Measurements from ENCODE around the gene OR10A4.
"Not testable (repeated sequence)": the region's sequence is repeated elsewhere in the genome, so short reads cannot be mapped to it uniquely, and the experiment has no call there.

Gene OR10A4, protein sequence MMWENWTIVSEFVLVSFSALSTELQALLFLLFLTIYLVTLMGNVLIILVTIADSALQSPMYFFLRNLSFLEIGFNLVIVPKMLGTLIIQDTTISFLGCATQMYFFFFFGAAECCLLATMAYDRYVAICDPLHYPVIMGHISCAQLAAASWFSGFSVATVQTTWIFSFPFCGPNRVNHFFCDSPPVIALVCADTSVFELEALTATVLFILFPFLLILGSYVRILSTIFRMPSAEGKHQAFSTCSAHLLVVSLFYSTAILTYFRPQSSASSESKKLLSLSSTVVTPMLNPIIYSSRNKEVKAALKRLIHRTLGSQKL

DNA sequence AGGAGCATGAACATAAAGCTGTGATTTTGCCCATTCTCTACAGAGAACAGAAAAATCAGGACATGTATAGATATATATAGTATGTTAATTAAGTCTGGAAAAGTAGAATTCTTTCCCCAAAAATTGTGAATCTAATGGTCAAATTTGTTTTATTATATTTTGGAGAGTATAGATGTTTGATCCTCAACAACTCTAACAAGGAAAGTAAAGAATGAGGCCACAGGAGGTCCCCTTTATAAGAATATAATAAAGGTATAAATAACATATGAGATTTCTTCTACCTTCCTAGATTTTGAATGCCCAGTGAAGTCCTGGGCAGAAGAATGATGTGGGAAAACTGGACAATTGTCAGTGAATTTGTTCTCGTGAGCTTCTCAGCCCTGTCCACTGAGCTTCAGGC is at the start of gene OR10A4:
OR10A4 (plus strand) TSS at position 301 of the 400 bp plus-strand sequence; CDS start at position 324, 23 bp downstream.
- no peak for DNase-seq

DNA sequence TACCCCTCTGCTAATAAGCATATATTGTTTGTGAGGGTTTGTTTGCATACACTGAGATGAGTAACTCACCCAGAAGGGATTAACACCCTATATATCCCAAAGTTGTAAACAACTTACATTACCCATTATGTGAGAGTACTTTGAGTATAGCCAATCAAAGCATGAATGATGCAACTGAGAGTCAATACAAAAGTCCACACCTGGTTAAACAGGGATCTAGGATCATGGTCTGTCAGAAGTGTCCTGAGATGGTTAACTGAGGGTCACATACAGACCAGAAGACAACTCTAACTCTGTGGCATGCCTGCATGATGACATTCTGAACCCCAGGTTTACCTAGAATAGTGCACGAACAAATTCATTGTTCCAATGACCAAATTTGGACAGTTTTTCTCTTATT is 48.3 kb upstream of the OR10A4 start:
- DNase-seq = no peak

GRCh38 chr11:6833356-6833755 is 43.1 kb upstream of the OR10A4 start:
- no peak for DNase-seq

DNA sequence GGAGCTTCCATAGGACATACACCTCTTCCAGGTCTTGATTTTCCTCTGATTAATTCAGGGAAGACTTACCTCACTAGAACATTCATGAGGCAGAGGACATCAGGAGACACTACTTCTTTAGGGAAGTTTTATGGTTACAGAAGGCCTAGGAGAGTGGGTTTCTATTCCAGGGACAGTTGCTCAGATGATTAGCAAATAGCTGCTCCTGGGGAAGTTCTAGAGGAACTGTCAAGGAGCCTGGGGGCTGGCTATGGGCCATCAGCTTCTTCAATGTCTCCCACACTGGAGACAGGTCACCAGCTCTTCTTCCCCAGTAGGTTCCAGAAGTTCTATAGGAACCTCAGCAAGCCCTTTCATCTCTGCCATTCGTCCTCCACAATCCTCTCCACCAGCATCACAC is 42.4 kb upstream of the OR10A4 start:
- no peak for DNase-seq

DNA sequence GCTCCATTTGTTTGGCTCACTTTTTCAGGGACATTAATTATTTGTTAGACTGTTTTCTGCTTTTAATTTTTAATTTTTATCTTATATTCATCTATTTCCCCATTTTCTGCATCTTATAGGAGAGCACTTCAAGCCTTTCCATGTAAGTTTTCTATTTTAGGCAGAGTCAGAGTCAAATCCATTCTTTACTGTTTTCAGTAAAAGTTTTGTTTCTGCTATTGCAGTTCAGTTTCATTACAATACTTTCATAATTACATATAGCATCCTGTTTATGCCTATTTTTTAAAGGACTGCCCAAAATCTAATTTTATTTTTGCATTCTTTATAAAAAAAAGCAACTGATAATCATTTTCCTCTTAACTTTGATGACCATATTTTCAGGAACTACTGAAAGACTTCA is 34.7 kb upstream of the OR10A4 start:
- DNase-seq = no peak

GRCh38 chr11:6843670-6844069 is 32.8 kb upstream of the OR10A4 start:
- no peak for DNase-seq

- DNase-seq = no peak
Observed at GRCh38 chr11:6844356-6844755, 32.1 kb upstream of the OR10A4 start.

GRCh38 chr11:6845383-6845782 is 31.0 kb upstream of the OR10A4 start, which contains the start of gene OR10A5:
TSS of gene OR10A5 (plus strand) at chr11:6845683. CDS start at chr11:6845683, 0 bp downstream.
- DNase-seq = no peak

DNA sequence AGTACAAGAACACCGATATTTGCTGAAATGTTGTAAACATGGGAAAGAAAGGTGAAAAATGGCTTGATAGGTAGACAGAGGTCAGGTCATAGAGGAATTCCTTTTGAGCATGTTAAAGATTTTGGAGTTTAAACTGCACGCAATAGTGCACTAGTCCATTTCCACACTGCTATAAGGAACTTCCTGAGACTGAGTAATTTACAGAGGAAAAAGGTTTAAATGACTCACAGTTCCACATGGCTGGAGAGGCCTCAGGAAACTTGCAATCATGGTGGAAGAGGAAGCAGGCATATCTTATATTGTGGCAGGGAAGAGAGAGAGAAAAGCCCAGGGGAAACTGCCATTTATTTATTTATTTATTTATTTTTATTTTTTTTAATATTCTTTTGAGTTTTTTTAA is 25.9 kb upstream of the OR10A4 start:
- no peak for DNase-seq

DNA sequence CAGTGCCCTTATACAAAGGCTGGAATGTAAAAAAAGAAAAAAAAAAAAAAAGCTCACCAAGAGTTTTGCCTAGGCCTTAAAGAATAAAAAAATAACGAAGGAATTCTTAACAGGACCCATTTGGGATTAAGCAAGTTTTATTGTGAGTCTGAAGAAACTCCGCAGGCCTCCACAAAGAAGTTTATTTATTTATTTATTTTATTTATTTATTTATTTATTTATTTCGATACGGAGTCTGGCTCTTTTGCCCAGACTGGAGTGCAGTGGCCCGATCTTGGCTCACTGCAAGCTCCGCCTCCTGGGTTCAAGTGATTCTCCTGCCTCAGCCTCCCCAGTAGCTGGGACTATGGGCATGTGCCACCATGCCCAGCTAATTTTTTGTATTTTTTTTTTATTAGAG is 21.6 kb upstream of the OR10A4 start:
- not testable (repeated sequence) for DNase-seq

- DNase-seq = no peak
Observed at GRCh38 chr11:6855971-6856541, 20.4 kb upstream of the OR10A4 start.

GRCh38 chr11:6856871-6857270 is 19.6 kb upstream of the OR10A4 start:
- no peak for DNase-seq

DNA sequence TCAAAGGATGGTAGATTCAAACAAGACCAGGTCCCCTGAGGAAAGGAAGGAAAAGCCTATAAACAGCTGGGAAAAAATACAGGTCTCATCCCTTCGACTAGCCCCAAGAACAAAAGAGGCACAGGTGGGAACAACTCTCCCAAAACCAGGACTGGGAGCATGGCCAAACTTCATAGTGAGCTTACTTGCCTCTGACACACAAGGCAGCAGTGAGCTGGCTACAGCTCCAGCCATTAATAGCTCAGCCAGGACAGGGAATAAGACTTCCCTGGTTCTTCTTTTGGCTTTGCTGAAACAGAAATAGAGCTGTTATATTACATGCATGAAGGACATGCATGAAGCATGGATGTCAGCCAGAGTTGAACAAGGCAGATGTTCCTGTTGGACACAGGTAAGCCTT is 13.5 kb upstream of the OR10A4 start, which contains the start of gene OR10A2:
OR10A2 (plus strand) TSS at position 97 of the 400 bp plus-strand sequence. CDS start 6,698 bp downstream, outside the sequence.
- no peak for DNase-seq

- DNase-seq = no peak
Observed at GRCh38 chr11:6864438-6864837, 12.0 kb upstream of the OR10A4 start.

GRCh38 chr11:6871278-6871677 is 5.1 kb upstream of the OR10A4 start:
- no peak for DNase-seq

DNA sequence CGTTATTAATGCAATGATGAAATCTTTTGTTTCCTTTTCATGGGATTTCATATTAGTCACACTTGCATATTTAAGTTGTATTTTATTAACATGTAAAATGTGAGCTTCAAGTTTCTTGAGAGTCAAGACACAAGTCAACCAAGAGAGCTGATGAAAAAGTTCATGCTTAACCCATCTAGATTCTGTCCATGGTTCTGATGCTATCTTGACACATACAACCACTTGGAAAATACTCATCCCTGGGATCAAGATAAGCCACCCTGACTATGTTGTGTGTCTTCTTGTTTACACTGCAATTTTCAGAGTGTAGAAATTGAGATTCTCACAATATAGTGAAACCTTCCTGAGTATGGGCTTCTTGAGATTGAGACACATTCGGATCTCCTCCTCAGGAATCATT is 664 bp upstream of the OR10A4 start:
- no peak for DNase-seq

DNA sequence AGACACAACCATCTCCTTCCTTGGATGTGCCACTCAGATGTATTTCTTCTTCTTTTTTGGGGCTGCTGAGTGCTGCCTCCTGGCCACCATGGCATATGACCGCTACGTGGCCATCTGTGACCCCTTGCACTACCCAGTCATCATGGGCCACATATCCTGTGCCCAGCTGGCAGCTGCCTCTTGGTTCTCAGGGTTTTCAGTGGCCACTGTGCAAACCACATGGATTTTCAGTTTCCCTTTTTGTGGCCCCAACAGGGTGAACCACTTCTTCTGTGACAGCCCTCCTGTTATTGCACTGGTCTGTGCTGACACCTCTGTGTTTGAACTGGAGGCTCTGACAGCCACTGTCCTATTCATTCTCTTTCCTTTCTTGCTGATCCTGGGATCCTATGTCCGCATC is 489 bp downstream of the OR10A4 start:
- DNase-seq = no peak

DNA sequence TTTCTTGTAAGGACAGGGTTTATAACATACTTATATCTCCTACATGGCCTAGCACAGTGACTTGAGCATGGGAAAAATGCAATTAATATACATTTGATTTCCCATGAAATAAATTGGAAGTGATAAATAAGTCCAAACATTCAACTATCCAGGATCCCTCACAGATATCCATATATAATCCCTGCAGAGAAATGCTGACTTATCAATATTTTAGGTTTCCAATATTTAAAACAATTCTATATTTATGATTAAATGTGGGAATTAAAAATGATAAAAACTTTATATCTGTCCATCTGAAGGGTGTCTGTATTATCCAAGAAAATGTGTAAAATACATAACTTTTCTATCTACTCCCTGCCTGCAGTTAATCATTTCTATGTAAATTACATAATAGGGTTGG is 6.3 kb downstream of the OR10A4 start:
- DNase-seq = no peak

DNA sequence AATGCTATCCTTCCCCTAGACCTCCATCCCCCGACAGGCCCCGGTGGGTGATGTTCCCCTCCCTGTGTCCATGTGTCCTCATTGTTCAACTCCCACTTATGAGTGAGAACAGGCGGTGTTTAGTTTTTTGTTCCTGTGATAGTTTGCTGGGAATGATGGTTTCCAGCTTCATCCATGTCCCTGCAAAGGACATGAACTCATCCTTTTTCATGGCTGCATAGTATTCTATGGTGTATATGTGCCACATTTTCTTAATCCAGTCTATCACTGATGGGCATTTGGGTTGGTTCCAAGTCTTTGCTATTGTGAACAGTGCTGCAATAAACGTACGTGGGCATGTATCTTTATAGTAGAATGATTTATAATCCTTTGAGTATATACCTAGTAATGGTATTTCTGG is 11.3 kb downstream of the OR10A4 start:
- not testable (repeated sequence) for DNase-seq

- no peak for DNase-seq
Observed at GRCh38 chr11:6888830-6889229, 12.4 kb downstream of the OR10A4 start.

- no peak for DNase-seq
Observed at GRCh38 chr11:6889835-6890234, 13.4 kb downstream of the OR10A4 start.

- DNase-seq = no peak
Observed at GRCh38 chr11:6892400-6892799, 16.0 kb downstream of the OR10A4 start, which contains the start of gene OR2D2. TSS of gene OR2D2 (minus strand) at chr11:6892500. CDS start at chr11:6892500, 0 bp downstream.

DNA sequence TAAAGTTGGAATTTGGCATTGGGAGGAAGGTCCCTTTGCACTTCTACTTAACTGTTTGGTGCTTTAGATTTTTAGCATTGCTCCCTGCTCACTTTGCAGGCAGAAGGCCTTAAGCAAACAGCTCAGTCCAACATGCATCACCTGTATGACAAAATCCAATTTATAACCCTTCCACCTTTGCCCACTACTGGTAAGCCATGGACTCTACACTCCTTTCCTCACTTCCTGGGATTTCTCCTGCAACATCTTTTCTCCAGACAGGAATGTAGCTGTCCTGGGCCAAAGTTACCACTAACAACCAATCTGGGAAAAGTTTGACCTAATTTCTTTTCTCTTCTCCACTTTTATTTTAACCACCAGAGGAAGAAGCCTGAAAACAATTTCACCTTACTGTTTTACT is 17.7 kb downstream of the OR10A4 start:
- DNase-seq = no peak

- no peak for DNase-seq
Observed at GRCh38 chr11:6895010-6895409, 18.6 kb downstream of the OR10A4 start.

DNA sequence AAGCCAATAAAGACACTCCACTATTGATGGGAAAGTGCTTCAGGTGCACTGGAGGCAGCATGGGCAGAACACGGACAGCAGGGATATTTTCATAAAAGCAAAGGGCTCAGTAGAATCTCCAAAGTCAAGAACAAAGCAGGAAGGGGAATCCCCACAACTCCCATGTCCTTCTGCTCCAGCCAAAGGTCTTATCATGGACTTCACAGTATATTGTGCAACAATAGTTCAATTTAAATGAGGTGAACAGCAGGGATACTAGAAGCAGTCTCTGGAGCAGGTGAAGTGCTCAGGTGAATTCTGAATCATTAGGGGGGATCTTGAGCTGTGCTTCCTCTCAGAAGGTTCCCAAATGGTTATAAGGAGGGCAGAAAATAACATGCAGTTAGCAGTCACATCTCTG is 22.5 kb downstream of the OR10A4 start:
- DNase-seq = no peak
